Measurements from ENCODE around the gene AGBL1. TPM values are rescaled to one million over a fixed set of nuclear protein-coding genes. Genes with fewer than 3 reads are reported as not detected.

Gene AGBL1
- total RNA-seq, 1 donor from 2014 or later, result not detected

DNA sequence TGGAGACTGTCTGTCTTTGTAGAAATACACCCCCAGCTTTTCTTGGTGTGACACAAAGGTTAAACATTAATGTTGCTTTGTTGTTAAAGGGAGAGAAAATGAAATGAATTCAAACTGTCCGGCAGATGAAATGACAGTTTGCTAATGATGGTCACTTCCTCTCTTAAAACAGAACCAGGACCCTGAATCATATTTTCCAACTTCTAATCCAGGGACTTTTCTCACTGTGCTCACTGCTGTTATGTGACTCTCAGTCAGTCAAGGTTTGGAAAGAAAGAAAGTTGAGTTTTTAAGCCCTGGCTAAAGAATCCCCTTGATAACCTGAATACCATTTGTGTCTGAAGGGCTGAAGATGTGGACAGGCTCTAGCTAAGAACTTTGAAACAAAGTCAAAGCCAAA lies 215.8 kb downstream of the AGBL1 start:
- Mint-ChIP-seq H3K4me1 (ENCODE audit: low read depth, unreplicated experiment) (peaks cover 18% of the 10 kb centered on the region), H3K4me3 (ENCODE audit: unreplicated experiment) (no peak overlapping the region), H3K27ac (ENCODE audit: unreplicated experiment) (no peak overlapping the region), H3K27me3 (ENCODE audit: low read depth, unreplicated experiment) (no peaks in the 10 kb centered on the region), H3K36me3 (ENCODE audit: low read depth, unreplicated experiment) (no peaks in the 10 kb centered on the region), H3K9me3 (ENCODE audit: unreplicated experiment) (no peaks in the 10 kb centered on the region)
- Histone ChIP-seq H3K27me3 (ENCODE audit: insufficient read depth, low read length) (no peaks in the 10 kb centered on the region), H3K79me2 (ENCODE audit: insufficient read depth, low read length) (no peaks in the 10 kb centered on the region), H3K4me3 (ENCODE audit: insufficient read depth, low read depth, low read length) (no peak overlapping the region), H3K9me3 (ENCODE audit: insufficient read depth, low read depth, low read length) (no peaks in the 10 kb centered on the region), H3K9ac (ENCODE audit: low read length) (no peak overlapping the region), H3K36me3 (ENCODE audit: insufficient read depth, low read length) (no peaks in the 10 kb centered on the region), H3K4me2 (ENCODE audit: low read length) (no peak overlapping the region), H3K4me1 (ENCODE audit: insufficient read depth, low read length) (peaks cover 5% of the 10 kb centered on the region), H3K27ac (ENCODE audit: low read depth, low read length) (no peak overlapping the region), H4K20me1 (ENCODE audit: insufficient read depth, low read length) (no peaks in the 10 kb centered on the region), H2AFZ (ENCODE audit: low read depth, low read length) (no peak overlapping the region)
- DNase-seq (ENCODE audit: low read depth) (no peak), FAIRE-seq (no peak)
- no peak for TF ChIP-seq EZH2 (IDR thresholded peaks at IDR 0.05; ENCODE audit: insufficient read depth, low read length)
- TF ChIP-seq, protein P1, sequence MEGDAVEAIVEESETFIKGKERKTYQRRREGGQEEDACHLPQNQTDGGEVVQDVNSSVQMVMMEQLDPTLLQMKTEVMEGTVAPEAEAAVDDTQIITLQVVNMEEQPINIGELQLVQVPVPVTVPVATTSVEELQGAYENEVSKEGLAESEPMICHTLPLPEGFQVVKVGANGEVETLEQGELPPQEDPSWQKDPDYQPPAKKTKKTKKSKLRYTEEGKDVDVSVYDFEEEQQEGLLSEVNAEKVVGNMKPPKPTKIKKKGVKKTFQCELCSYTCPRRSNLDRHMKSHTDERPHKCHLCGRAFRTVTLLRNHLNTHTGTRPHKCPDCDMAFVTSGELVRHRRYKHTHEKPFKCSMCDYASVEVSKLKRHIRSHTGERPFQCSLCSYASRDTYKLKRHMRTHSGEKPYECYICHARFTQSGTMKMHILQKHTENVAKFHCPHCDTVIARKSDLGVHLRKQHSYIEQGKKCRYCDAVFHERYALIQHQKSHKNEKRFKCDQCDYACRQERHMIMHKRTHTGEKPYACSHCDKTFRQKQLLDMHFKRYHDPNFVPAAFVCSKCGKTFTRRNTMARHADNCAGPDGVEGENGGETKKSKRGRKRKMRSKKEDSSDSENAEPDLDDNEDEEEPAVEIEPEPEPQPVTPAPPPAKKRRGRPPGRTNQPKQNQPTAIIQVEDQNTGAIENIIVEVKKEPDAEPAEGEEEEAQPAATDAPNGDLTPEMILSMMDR (IDR thresholded peaks at IDR 0.05; ENCODE audit: insufficient read depth, low read depth, low read length), result no peak

DNA sequence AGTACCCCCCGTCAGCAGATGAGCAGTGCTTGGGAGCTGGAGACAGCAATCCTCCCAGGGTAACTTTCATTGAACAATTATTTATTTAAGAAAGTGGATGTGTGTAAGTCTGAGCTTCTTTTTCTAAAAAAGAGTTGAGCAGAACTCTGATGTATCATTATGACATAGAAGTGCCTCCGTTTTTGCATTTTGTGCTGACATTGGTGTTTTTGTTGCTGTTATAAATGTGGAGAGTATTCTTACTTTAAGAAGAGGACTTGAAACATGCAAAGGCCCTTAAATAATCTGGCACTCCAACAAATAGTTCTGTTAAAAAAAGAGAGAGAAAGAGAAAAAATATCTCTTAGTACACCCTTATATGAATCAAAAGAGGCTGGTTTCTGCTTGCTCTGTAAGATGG lies 217.1 kb downstream of the AGBL1 start:
- no peaks in the 10 kb centered on the region for H3K9me3 Mint-ChIP-seq (ENCODE audit: unreplicated experiment)
- H3K4me3 ChIP-seq (ENCODE audit: insufficient read depth, low read depth, low read length), result no peak overlapping the region
- H4K20me1 ChIP-seq (ENCODE audit: insufficient read depth, low read length), result no peaks in the 10 kb centered on the region
- no peak overlapping the region for H3K4me2 ChIP-seq (ENCODE audit: low read length)
- H2AFZ ChIP-seq (ENCODE audit: low read depth, low read length), result no peak overlapping the region
- TF ChIP-seq EZH2 (IDR thresholded peaks at IDR 0.05; ENCODE audit: insufficient read depth, low read length), result no peak
- TF ChIP-seq, protein P1 (IDR thresholded peaks at IDR 0.05; ENCODE audit: insufficient read depth, low read depth, low read length), result no peak
- no peak overlapping the region for H3K27ac Mint-ChIP-seq (ENCODE audit: unreplicated experiment)
- no peak overlapping the region for H3K27ac ChIP-seq (ENCODE audit: low read depth, low read length)
- H3K27me3 Mint-ChIP-seq (ENCODE audit: low read depth, unreplicated experiment), result no peaks in the 10 kb centered on the region
- no peaks in the 10 kb centered on the region for H3K36me3 Mint-ChIP-seq (ENCODE audit: low read depth, unreplicated experiment)
- FAIRE-seq (no peak), DNase-seq (ENCODE audit: low read depth) (no peak)
- no peaks in the 10 kb centered on the region for H3K9me3 ChIP-seq (ENCODE audit: insufficient read depth, low read depth, low read length)
- peaks cover 9% of the 10 kb centered on the region for H3K4me1 ChIP-seq (ENCODE audit: insufficient read depth, low read length)
- H3K4me1 Mint-ChIP-seq (ENCODE audit: low read depth, unreplicated experiment), result peaks cover 23% of the 10 kb centered on the region
- H3K4me3 Mint-ChIP-seq (ENCODE audit: unreplicated experiment), result no peak overlapping the region
- H3K79me2 ChIP-seq (ENCODE audit: insufficient read depth, low read length), result no peaks in the 10 kb centered on the region
- H3K27me3 ChIP-seq (ENCODE audit: insufficient read depth, low read length), result no peaks in the 10 kb centered on the region
- no peak overlapping the region for H3K9ac ChIP-seq (ENCODE audit: low read length)
- no peaks in the 10 kb centered on the region for H3K36me3 ChIP-seq (ENCODE audit: insufficient read depth, low read length)

DNA sequence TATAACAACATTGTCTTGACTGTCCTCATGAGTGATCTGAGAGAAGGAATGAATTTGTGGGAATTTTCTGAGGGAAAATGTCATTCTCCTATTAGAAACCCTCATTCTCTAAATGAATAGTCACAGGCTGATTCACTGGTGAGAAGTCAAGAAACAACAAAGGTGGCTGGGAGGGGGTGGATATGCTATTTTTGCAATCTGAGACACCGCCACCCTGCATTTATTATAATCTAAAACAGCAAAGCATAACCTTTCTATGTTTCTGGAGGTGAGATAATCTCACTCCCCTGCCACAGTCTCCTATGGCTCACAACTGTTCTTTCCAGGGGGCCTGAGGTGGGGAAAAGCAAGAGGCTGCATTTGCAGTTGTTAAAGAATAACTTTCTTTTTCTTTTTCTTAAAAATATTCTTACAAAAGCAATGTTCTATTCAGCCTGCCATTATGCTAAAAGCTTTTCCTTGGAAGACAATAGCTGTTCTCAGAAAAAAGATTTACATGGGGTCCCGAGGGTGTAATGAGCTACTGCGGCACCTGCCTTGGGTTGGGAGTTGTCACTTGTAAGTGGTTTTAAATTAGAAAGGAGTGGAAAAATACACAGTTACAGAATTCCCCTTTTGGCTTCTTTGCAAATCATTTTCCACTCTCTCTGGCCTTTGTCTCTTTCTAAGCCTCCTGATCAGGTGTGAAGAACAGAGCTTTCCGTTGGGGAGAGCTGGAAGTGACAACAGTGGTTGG lies 220.9 kb downstream of the AGBL1 start:
- H3K27me3 ChIP-seq (ENCODE audit: insufficient read depth, low read length), result no peaks in the 10 kb centered on the region
- no peaks in the 10 kb centered on the region for H3K9me3 Mint-ChIP-seq (ENCODE audit: unreplicated experiment)
- H3K36me3 Mint-ChIP-seq (ENCODE audit: low read depth, unreplicated experiment), result no peaks in the 10 kb centered on the region
- H3K27me3 Mint-ChIP-seq (ENCODE audit: low read depth, unreplicated experiment), result no peaks in the 10 kb centered on the region
- DNase-seq (ENCODE audit: low read depth) (peak; percentile 51), FAIRE-seq (no peak)
- H3K4me2 ChIP-seq (ENCODE audit: low read length), result peak overlapping the region; percentile 36
- H2AFZ ChIP-seq (ENCODE audit: low read depth, low read length), result no peak overlapping the region
- H3K79me2 ChIP-seq (ENCODE audit: insufficient read depth, low read length), result no peaks in the 10 kb centered on the region
- H4K20me1 ChIP-seq (ENCODE audit: insufficient read depth, low read length), result no peaks in the 10 kb centered on the region
- H3K4me3 ChIP-seq (ENCODE audit: insufficient read depth, low read depth, low read length), result no peak overlapping the region
- H3K9ac ChIP-seq (ENCODE audit: low read length), result no peak overlapping the region
- peaks cover 9% of the 10 kb centered on the region for H3K4me1 ChIP-seq (ENCODE audit: insufficient read depth, low read length)
- H3K36me3 ChIP-seq (ENCODE audit: insufficient read depth, low read length), result no peaks in the 10 kb centered on the region
- no peak for TF ChIP-seq EZH2 (IDR thresholded peaks at IDR 0.05; ENCODE audit: insufficient read depth, low read length)
- TF ChIP-seq, protein P1 (IDR thresholded peaks at IDR 0.05; ENCODE audit: insufficient read depth, low read depth, low read length), result no peak
- H3K9me3 ChIP-seq (ENCODE audit: insufficient read depth, low read depth, low read length), result no peaks in the 10 kb centered on the region
- peaks cover 18% of the 10 kb centered on the region for H3K4me1 Mint-ChIP-seq (ENCODE audit: low read depth, unreplicated experiment)
- H3K27ac ChIP-seq (ENCODE audit: low read depth, low read length), result peak overlapping the region; percentile 40
- H3K4me3 Mint-ChIP-seq (ENCODE audit: unreplicated experiment), result no peak overlapping the region
- no peak overlapping the region for H3K27ac Mint-ChIP-seq (ENCODE audit: unreplicated experiment)
